HepG2 (cell line): ENCODE measurements around the gene ZBTB1. TPM values are rescaled to one million over a fixed set of nuclear protein-coding genes. Genes with fewer than 3 reads are reported as not detected.
A peak's percentile ranks its signal among the peaks of the same experiment; 100 is the strongest.

ENCODE experiments used
- BRCA1 ChIP-seq: sonication (generic); formaldehyde crosslinking; IDR thresholded peaks from 2 replicates; pipeline ENCODE4 v1.4.0; 2020; ENCODE audit warnings: missing genetic modification reagents
- CHD2 ChIP-seq: IDR thresholded peaks from 2 replicates; pipeline ENCODE4 v1.6.1; 2011; ENCODE audit warnings: low read depth, low read length, improper control_type of control experiment
- HMGXB4 ChIP-seq, 2 experiments: sonication (generic) in 1 of 2; formaldehyde crosslinking in 1 of 2; IDR thresholded peaks; 2 replicates each; pipeline versions ENCODE4 v1.4.0 to v1.6.1; 2018 to 2020; ENCODE audit warnings: missing genetic modification reagents in 2 of 2, borderline replicate concordance in 1 of 2, low read depth in 1 of 2, mild to moderate bottlenecking in 1 of 2, missing biosample characterization in 1 of 2
- MEIS1 ChIP-seq: sonication (generic); formaldehyde crosslinking; IDR thresholded peaks from 2 replicates; pipeline ENCODE4 v1.9.0; 2021; ENCODE audit warnings: mild to moderate bottlenecking, missing genetic modification reagents, moderate library complexity, borderline replicate concordance
- NFYB ChIP-seq: sonication (generic); formaldehyde crosslinking; IDR thresholded peaks from 2 replicates; pipeline ENCODE4 v1.4.0; 2020; ENCODE audit warnings: missing genetic modification reagents
- NRL ChIP-seq: sonication (generic); formaldehyde crosslinking; IDR thresholded peaks from 2 replicates; pipeline ENCODE4 v1.5.0; 2020; ENCODE audit warnings: missing genetic modification reagents, mild to moderate bottlenecking, moderate library complexity, borderline replicate concordance
- PHF21A ChIP-seq: sonication (generic); formaldehyde crosslinking; IDR thresholded peaks from 2 replicates; pipeline ENCODE4 v1.5.0; 2020; ENCODE audit warnings: mild to moderate bottlenecking, missing genetic modification reagents
- PRMT3 ChIP-seq: sonication (generic); formaldehyde crosslinking; IDR thresholded peaks from 2 replicates; pipeline ENCODE4 v1.8.1; 2022; ENCODE audit warnings: low read depth, mild to moderate bottlenecking, moderate library complexity, missing genetic modification reagents, borderline replicate concordance
- REL ChIP-seq: sonication (generic); formaldehyde crosslinking; conservative IDR thresholded peaks from 2 replicates; pipeline ENCODE4 v1.8.0; 2022; ENCODE audit warnings: mild to moderate bottlenecking, missing genetic modification reagents, moderate library complexity
- THAP7 ChIP-seq: sonication (generic); formaldehyde crosslinking; IDR thresholded peaks from 2 replicates; pipeline ENCODE4 v1.8.1; 2023; ENCODE audit warnings: mild to moderate bottlenecking, missing genetic modification reagents
- UBTF ChIP-seq: sonication (generic); formaldehyde crosslinking; IDR thresholded peaks from 2 replicates; pipeline ENCODE4 v1.4.0; 2020; ENCODE audit warnings: mild to moderate bottlenecking, missing genetic modification reagents
- ZFP41 ChIP-seq: sonication (generic); formaldehyde crosslinking; IDR thresholded peaks from 2 replicates; pipeline ENCODE4 v1.4.0; 2020; ENCODE audit warnings: mild to moderate bottlenecking, missing genetic modification reagents, borderline replicate concordance
- ZFP91 ChIP-seq: sonication (generic); formaldehyde crosslinking; IDR thresholded peaks from 2 replicates; pipeline ENCODE4 v1.9.0; 2022; ENCODE audit warnings: missing genetic modification reagents, mild to moderate bottlenecking, borderline replicate concordance
- ZNF101 ChIP-seq: sonication (generic); formaldehyde crosslinking; IDR thresholded peaks from 2 replicates; pipeline ENCODE4 v1.4.0; 2020; ENCODE audit warnings: mild to moderate bottlenecking, low read depth, missing genetic modification reagents, borderline replicate concordance
- ZNF234 ChIP-seq: sonication (generic); formaldehyde crosslinking; conservative IDR thresholded peaks from 2 replicates; pipeline ENCODE4 v1.5.1; 2020; ENCODE audit warnings: mild to moderate bottlenecking, missing genetic modification reagents
- ZNF512B ChIP-seq: sonication (generic); formaldehyde crosslinking; IDR thresholded peaks from 2 replicates; pipeline ENCODE4 v1.5.1; 2020; ENCODE audit warnings: missing genetic modification reagents, mild to moderate bottlenecking, borderline replicate concordance
- ZNF576 ChIP-seq: sonication (generic); formaldehyde crosslinking; IDR thresholded peaks from 2 replicates; pipeline ENCODE4 v1.4.0; 2020; ENCODE audit warnings: mild to moderate bottlenecking, missing genetic modification reagents
- ZNF891 ChIP-seq: sonication (generic); formaldehyde crosslinking; IDR thresholded peaks from 2 replicates; pipeline ENCODE4 v1.5.0; 2020; ENCODE audit warnings: mild to moderate bottlenecking, missing genetic modification reagents
- polyA plus RNA-seq, 8 experiments: library from polyadenylated mRNA; depleted of rRNA in 3 of 8; stranded (reverse) in 7 of 8; unstranded in 1 of 8; fragments of >200 nt; fragmentation: Illumina TruSeq in 4 of 8; extraction: Trizol in 4 of 8; gene quantifications; 2 replicates each; pipeline versions ENCODE4 v1.2.1 to v1.2.3, GENCODE V29; 2011 to 2016; ENCODE audit warnings: low read depth in 4 of 8, missing spikeins in 1 of 8, mixed read lengths in 1 of 8; ENCODE audit not compliant: insufficient read depth in 1 of 8
- total RNA-seq, 5 experiments: library from RNA; depleted of rRNA; stranded (reverse); fragments of >200 nt; fragmentation: Illumina TruSeq; extraction: Trizol; gene quantifications; 2 replicates each; pipeline ENCODE4 v1.2.3, GENCODE V29; 2016; ENCODE audit warnings: low read depth in 1 of 5

Gene ZBTB1
- total and polyA plus RNA-seq, 2 of the 13 experiments (the other 11 are each of a cell fraction or from before 2014, with no cell fraction given), result 18.8 to 22.6 TPM

GRCh38 chr14:64504310-64504896 is at the start of gene ZBTB1 (continued):
- TF ChIP-seq BRCA1 (CRISPR knock-in tag), result no peak
- TF ChIP-seq ZNF234 (CRISPR knock-in tag), result no peak
- 0 out of 2 replicates have a peak, but pooled peaks have one; percentile 11 for TF ChIP-seq ZFP91
- TF ChIP-seq CHD2, result no peak
- peak; percentile 83 for TF ChIP-seq ZNF891
- TF ChIP-seq ZNF576 (CRISPR knock-in tag), result no peak
- no peak for TF ChIP-seq NFYB
- TF ChIP-seq REL (CRISPR knock-in tag), result peak; percentile 56; the same call in 1 of the 2 replicates
- TF ChIP-seq PHF21A (CRISPR knock-in tag), result no peak
- no peak for TF ChIP-seq ZNF512B (CRISPR knock-in tag)
- TF ChIP-seq PRMT3, result no peak
- TF ChIP-seq ZFP41 (CRISPR knock-in tag), result no peak; the same call in 1 of the 2 replicates
- no peak for TF ChIP-seq THAP7 (CRISPR knock-in tag)
- no peak for TF ChIP-seq ZNF101 (CRISPR knock-in tag)
- TF ChIP-seq NRL (CRISPR knock-in tag), result no peak; the same call in 1 of the 2 replicates
- no peak for TF ChIP-seq MEIS1
- TF ChIP-seq UBTF, result peak; percentile 94
- peak; percentile 38 to 49; a peak in 2 of 4 replicates for TF ChIP-seq HMGXB4 (CRISPR knock-in tag; IDR thresholded peaks at IDR 0.05; ENCODE audit: borderline replicate concordance in 1 of 2, low read depth in 1 of 2)
